ENCODE results near the gene ZC2HC1B.

The ZC2HC1B gene

DNA sequence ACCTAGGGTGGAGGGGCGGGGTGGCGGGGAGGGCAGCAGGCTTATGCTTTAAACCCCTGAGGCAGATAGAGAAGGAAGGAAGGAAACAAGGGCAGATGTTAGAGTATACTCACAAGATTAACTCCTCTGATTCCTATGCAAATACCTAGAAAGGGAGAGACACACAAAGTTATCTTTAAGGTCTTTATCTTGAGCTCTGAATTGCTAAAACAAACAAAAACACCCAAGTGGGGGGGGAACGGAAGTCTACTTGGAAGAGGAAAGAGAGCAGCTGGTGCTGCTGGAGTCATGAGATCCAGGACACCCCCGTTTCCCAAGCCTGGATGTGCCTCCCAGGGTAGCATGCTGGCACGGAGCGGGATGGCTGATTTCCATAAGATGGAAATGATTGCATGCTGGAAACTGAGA is 100.4 kb downstream of the ZC2HC1B start:
- no peak for DNase-seq

GRCh38 chr6:143965503-143966171 is 101.4 kb downstream of the ZC2HC1B start:
- no peak for DNase-seq

DNA sequence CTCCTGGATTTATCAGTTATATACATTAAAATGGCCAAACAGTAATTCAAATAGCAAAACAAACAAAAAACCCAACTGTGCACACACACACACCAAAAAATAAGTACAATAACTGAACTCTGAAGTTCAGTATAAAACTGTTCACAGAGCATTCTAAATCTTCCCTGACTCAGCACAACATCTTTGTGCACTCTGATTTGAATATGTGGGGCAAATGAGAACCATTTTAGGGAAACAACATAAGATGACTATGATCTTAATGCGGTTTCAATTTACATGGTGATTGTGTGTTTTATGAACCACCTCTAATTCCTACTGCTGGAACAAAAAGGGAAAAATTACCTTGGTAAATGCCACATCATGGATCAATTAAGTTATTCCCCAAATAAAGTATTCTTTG is 102.0 kb downstream of the ZC2HC1B start:
- DNase-seq: no peak

- DNase-seq: no peak
Measured at GRCh38 chr6:143967706-143968376, 103.6 kb downstream of the ZC2HC1B start.

GRCh38 chr6:143969077-143969476 is 104.8 kb downstream of the ZC2HC1B start:
- no peak for DNase-seq

- no peak for DNase-seq
Measured at GRCh38 chr6:143970456-143971218, 106.4 kb downstream of the ZC2HC1B start.

- DNase-seq: no peak
Measured at GRCh38 chr6:143971482-143972205, 107.4 kb downstream of the ZC2HC1B start.

DNA sequence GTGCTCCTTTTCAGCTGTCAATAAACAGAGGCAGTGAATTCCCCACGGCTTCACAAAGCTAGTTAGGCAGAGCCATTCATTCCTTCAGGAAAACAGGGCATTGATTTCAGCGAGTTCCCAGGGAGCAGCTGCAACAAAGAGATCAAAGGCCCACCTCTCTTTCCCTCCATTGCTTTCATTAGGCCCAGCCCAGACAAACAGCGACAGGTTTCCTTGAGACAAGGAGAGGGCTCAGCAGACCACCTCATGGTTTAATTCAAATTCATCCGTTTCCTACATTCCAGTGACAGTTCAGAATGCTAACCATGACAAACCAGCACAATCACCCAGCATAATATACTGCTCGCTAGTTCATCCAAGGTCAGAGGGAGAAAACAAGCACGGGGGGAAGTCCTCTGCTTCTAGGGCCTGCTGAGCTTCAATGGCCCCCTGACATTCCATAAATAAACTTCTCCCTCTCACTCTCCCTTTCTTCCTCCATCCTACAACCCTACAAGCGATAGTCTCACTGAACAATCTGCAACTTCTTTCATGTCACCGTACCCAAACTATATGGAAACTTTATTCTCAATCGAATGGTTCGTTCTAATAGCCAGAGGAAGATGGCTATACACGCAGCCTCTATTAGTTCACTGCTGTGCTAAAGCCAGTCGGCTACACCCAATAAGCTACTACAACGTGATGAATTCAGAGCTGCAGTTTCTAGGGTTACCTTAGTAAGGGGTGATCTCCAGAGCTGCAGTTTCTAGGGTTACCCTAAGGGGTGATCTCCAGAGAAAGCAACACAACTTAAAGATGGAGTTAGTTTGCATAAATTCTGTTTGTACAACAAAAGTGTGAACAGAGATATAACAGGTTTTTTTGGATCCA is 109.1 kb downstream of the ZC2HC1B start:
- DNase-seq: no peak

DNA sequence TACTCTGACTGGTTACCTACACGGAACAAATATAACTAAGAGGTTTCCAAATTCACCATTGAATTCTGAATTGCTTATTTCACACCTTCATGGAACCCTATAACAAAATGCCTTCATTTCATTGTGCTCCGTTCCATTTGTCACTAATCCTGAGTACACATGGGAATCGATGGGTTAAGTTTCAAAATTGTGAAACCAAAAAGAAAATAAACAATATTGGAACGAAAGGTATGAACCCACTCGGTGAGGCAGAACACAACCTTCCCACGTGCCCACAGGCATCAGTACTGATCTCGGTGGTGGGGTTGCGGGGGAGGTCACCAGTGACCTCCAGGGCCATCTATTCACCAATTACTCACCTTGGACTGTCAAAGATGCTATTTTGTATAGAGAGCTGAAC is 109.8 kb downstream of the ZC2HC1B start:
- no peak for DNase-seq

- DNase-seq: no peak
Measured at GRCh38 chr6:143976806-143977349, 112.6 kb downstream of the ZC2HC1B start.

DNA sequence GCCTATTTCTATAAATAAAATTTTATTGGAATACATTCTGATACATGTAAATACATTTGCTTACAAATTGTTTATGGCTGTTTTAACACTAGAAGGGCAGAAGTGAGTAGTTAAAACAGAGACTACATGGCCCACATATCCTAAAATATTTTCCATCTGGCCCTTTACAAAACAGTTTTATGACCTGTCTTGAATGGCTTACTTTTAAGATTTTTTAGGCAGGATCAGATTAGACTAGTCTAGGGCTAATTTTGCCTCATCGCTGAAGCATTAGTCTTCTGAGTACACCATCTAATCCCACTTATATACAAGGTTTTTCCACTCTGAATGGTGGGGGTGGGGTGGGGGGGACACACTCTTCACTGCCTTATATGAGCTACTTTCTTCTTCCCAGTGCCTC is 116.6 kb downstream of the ZC2HC1B start:
- no peak for DNase-seq

- DNase-seq: no peak
Measured at GRCh38 chr6:143982968-143983367, 118.7 kb downstream of the ZC2HC1B start.

- no peak for DNase-seq
Measured at GRCh38 chr6:143984666-143985065, 120.4 kb downstream of the ZC2HC1B start.

DNA sequence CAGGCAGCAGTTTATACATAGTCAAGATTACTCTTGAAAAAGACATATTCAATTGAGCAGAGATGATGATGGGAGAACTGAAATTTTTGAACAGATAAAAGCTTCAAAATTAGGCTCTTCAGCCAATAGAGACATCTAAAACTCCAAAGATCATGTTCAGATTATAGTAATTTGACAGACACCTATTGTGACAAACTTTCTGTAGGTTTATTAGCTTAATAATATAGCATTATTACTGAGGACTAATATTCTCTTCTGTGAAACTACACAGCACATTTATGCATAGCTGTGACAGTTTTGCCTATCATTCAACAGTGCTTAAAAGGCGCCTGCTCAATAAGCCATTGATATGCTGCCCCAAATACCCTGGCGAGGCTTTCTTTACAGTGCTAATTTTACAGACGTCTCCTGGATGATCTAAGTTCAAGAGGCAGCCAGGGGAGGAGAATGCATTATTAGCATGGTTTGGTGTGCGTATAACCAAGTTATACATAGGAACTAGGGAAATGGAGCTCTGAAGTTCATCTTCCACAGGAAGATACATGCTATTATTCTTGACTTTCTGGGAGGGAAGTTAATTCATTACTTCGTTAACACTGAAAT is 122.3 kb downstream of the ZC2HC1B start:
- no peak for DNase-seq

Data from CD4-positive, alpha-beta T cell treated with Interleukin-17A for 1 hour (primary cell).